Body of pancreas (tissue), 4 donors: ENCODE results near the gene FHL2.
A peak's percentile ranks its signal among the peaks of the same experiment; 100 is the strongest.

Source experiments
- POLR2A ChIP-seq, 3 donors: fragments of 450-650 bp; IDR thresholded peaks; one replicate each; pipeline ENCODE4 v1.6.1; 2016; ENCODE audit warnings: antibody characterized with exemption in 3 of 3, mild to moderate bottlenecking in 2 of 3
- TF ChIP-seq, protein P1 (sequence below), 7 experiments: fragments of 450-650 bp in 4 of 7; fragments of 200-600 bp in 3 of 7; sonication (generic) in 3 of 7; IDR thresholded peaks; one replicate each; pipeline ENCODE4 v1.5.1; 2016 to 2019; ENCODE audit warnings: antibody characterized with exemption in 7 of 7

DNA sequence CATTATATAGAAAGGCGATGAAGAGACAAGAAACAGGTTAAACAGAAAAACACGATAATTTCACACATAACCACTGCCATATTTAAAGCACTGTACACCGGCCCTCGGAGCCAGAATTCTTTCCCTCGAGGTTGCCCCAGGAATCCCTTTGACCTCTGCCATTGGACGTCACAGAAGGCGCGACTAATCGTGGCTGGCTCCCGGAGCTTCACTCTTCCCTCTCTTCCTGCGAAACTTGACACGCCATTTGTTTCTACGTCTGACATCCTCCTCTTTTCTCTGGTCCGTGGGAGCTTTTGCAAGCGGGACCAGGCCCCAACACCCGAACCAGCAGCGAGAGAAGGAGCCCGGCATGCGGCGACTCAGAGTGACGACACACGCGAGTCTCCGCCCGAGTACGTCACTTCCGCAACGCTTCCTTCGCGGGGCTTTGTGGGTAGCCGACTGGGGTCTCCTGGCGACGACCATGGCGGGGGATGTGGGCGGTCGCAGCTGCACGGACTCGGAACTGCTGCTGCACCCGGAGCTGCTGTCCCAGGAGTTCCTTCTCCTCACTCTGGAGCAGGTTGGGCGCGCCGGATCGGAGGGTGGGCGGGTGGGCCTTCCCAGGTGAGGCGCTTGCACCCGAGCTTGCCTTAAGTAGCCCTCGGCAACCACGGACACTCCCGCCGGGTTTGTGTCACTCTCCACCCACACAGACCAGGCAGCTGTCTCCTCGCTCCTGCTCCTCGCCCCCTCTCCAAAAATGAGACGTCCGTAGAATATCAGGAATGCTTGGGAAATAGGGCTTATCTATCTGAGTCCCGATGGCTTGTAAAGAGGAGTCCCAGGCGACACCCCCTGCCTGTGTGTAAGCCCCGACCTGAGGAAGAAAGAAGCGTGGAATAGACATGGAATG lies 61.5 kb downstream of the FHL2 start, which contains the start of gene C2orf49:
- TF ChIP-seq, protein P1, sequence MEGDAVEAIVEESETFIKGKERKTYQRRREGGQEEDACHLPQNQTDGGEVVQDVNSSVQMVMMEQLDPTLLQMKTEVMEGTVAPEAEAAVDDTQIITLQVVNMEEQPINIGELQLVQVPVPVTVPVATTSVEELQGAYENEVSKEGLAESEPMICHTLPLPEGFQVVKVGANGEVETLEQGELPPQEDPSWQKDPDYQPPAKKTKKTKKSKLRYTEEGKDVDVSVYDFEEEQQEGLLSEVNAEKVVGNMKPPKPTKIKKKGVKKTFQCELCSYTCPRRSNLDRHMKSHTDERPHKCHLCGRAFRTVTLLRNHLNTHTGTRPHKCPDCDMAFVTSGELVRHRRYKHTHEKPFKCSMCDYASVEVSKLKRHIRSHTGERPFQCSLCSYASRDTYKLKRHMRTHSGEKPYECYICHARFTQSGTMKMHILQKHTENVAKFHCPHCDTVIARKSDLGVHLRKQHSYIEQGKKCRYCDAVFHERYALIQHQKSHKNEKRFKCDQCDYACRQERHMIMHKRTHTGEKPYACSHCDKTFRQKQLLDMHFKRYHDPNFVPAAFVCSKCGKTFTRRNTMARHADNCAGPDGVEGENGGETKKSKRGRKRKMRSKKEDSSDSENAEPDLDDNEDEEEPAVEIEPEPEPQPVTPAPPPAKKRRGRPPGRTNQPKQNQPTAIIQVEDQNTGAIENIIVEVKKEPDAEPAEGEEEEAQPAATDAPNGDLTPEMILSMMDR (IDR thresholded peaks at IDR 0.05), result peak in 1 of 7 experiments; percentile 7
- TF ChIP-seq POLR2A (IDR thresholded peaks at IDR 0.05), result peak in 2 of 3 donors; percentile 56 to 58
